Cardiac muscle cell (in vitro differentiated cells and primary cell): ENCODE results near the gene KLK12. TPM values are rescaled to one million over a fixed set of nuclear protein-coding genes. Genes with fewer than 3 reads are reported as not detected.

Source experiments
- DNase-seq, 2 donors: peaks; one replicate each; pipeline versions ENCODE4 v3.0.0 to v3.0.0-alpha.2; 2010 to 2017; ENCODE audit warnings: low read depth in 1 of 2, low spot score in 1 of 2
- H3K27ac ChIP-seq: fragments of 200-600 bp; sonication (generic); 2 replicates; pipeline ENCODE4 v1.5.1; 2016
- H3K27me3 ChIP-seq: fragments of 200-600 bp; sonication (generic); 2 replicates; pipeline ENCODE4 v1.6.0; 2016; ENCODE audit warnings: control low read depth
- H3K36me3 ChIP-seq: fragments of 200-600 bp; sonication (generic); 2 replicates; pipeline ENCODE4 v1.5.1; 2016; ENCODE audit warnings: control low read depth
- H3K4me1 ChIP-seq: fragments of 200-600 bp; sonication (generic); 2 replicates; pipeline ENCODE4 v1.8.1; 2017; ENCODE audit warnings: low read depth, mild to moderate bottlenecking, mixed run types
- H3K4me3 ChIP-seq: fragments of 200-600 bp; sonication (generic); 2 replicates; pipeline ENCODE4 v1.5.1; 2016; ENCODE audit warnings: mild to moderate bottlenecking
- H3K9me3 ChIP-seq: fragments of 200-600 bp; sonication (generic); 2 replicates; pipeline ENCODE4 v1.5.1; 2017; ENCODE audit warnings: low read depth, mild to moderate bottlenecking, control low read depth
- polyA plus RNA-seq: library from polyadenylated mRNA; unstranded; fragments of >200 nt; fragmentation: Nextera tagmentation; extraction: Ambion mirVana; gene quantifications from 2 replicates; pipeline ENCODE4 v1.2.1, GENCODE V29; 2016
- total RNA-seq: library from RNA; depleted of rRNA; stranded (reverse); fragments of >200 nt; gene quantifications from 2 replicates; pipeline ENCODE4 v1.2.3, GENCODE V29; 2016
- TF ChIP-seq, protein P1 (sequence below): IDR thresholded peaks from 2 replicates; pipeline ENCODE4 v1.5.1; 2012; ENCODE audit warnings: low read depth, mild to moderate bottlenecking, low read length

The KLK12 gene
- total and polyA plus RNA-seq, 2 experiments from 2014 or later, result not detected

DNA sequence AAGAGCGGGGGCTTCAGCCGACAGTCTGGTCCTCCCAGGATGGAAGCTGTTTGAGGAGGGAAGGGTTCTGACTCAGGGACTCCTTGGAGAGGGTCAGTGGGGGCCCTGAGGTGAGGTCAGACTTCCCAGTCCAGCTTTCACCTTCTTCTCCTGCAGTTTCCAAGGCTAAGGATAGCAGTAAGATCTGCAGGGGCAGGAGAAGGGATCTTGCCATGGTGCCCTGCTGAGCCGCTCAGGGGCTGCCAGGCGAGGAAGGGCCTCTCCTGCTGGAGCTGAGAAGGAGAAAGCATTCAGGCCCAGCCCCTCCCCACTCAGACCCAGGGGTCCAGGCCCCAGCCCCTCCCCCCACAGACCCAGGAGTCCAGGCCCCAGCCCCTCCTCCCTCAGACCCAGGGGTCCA is 52.6 kb downstream of the KLK12 start:
- Histone ChIP-seq H3K9me3 (no peaks in the 10 kb centered on the region), H3K4me1 (no peaks in the 10 kb centered on the region), H3K27ac (no peak overlapping the region), H3K4me3 (no peak overlapping the region), H3K36me3 (no peaks in the 10 kb centered on the region), H3K27me3 (peaks cover 29% of the 10 kb centered on the region)
- no peak for DNase-seq
- TF ChIP-seq, protein P1, sequence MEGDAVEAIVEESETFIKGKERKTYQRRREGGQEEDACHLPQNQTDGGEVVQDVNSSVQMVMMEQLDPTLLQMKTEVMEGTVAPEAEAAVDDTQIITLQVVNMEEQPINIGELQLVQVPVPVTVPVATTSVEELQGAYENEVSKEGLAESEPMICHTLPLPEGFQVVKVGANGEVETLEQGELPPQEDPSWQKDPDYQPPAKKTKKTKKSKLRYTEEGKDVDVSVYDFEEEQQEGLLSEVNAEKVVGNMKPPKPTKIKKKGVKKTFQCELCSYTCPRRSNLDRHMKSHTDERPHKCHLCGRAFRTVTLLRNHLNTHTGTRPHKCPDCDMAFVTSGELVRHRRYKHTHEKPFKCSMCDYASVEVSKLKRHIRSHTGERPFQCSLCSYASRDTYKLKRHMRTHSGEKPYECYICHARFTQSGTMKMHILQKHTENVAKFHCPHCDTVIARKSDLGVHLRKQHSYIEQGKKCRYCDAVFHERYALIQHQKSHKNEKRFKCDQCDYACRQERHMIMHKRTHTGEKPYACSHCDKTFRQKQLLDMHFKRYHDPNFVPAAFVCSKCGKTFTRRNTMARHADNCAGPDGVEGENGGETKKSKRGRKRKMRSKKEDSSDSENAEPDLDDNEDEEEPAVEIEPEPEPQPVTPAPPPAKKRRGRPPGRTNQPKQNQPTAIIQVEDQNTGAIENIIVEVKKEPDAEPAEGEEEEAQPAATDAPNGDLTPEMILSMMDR, result no peak

DNA sequence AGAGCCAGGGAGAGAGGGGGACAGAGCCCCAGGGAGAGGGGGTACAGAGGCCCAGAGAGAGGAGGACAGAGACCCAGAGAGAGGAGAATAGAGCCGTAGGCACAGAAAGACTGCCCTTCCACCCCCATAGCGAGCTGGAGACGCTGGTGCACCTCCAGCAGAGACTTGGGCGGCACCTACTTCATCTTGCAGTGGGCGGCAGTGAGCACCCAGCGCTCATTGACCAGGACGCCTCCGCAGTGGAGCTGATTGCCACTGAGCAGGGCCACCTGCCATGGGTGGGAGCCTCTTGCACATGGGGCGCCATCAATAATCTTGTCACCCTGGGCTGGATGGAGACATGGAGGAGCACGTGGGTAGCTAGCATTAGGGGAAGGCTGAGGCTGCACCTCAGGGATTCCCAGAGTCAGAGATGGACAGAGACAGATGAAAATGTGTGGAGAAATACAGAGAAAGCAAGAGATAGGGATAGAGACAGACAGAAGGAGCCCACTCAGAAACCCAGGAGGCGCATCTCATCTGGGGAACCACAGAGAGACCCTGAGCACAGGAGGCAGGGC is 53.1 kb downstream of the KLK12 start:
- Histone ChIP-seq H3K4me1 (no peaks in the 10 kb centered on the region), H3K4me3 (no peak overlapping the region), H3K27ac (no peak overlapping the region), H3K9me3 (no peaks in the 10 kb centered on the region), H3K27me3 (peaks cover 28% of the 10 kb centered on the region), H3K36me3 (no peaks in the 10 kb centered on the region)
- TF ChIP-seq, protein P1, result no peak
- DNase-seq, result no peak

DNA sequence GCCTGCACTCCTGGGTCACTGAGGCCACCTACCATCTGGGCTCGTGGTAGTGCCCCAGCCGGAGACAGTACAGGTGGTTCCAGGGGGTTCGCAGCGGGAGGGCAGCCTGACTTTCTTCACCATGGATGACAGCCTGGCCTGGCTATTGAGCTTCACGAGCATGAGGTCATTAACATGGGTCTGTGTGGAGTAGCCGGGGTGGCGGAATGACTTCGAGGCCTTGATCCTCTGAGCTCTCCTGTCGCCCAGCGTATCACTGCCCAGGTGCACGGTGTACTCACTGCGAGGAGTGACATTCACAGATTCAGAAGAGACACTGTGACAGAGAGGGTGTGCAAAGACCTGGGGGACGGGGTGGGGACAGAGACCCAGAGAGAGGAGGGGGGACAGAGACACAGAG is 54.6 kb downstream of the KLK12 start:
- Histone ChIP-seq H3K27ac (no peak overlapping the region), H3K4me3 (no peak overlapping the region), H3K4me1 (no peaks in the 10 kb centered on the region), H3K9me3 (no peaks in the 10 kb centered on the region), H3K27me3 (peaks cover 18% of the 10 kb centered on the region), H3K36me3 (no peaks in the 10 kb centered on the region)
- no peak for DNase-seq
- TF ChIP-seq, protein P1, result no peak

DNA sequence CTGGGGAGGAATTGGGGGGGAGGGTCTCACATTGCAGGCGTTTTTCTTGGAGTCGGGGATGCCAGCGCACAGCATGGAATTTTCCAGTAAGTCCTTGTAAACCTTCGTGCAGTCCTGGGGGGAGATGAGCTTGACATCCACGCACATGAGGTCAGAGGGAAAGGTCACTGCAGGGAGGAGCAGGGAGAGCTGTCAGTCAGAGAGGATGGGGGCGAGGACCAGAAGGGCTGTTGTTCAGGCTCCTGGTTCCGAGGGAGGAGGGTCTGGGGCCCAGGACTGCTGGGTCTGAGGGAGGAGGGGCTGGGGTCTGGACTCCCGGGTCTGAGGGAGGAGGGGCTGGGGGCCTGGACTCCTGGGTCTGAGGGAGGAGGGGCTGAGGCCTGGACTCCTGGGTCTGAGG is 55.0 kb downstream of the KLK12 start:
- Histone ChIP-seq H3K27me3 (peaks cover 18% of the 10 kb centered on the region), H3K27ac (no peak overlapping the region), H3K9me3 (no peaks in the 10 kb centered on the region), H3K4me3 (no peak overlapping the region), H3K36me3 (no peaks in the 10 kb centered on the region), H3K4me1 (no peaks in the 10 kb centered on the region)
- TF ChIP-seq, protein P1, result no peak
- DNase-seq, result no peak

Other genes starting within 250 kb of the KLK12 start
- not detected in 2 replicates for gene ACP4, start 244.6 kb downstream of the KLK12 start, total RNA-seq
- gene ACP4, start 244.6 kb downstream of the KLK12 start, polyA plus RNA-seq, result 0.23 and 0.64 TPM in 2 replicates
- not detected in 2 replicates for gene KLK1, start 211.2 kb downstream of the KLK12 start, total RNA-seq
- not detected in 2 replicates for gene KLK1, start 211.2 kb downstream of the KLK12 start, polyA plus RNA-seq
- gene KLK15, start 201.4 kb downstream of the KLK12 start, total RNA-seq, result not detected in 2 replicates
- gene KLK15, start 201.4 kb downstream of the KLK12 start, polyA plus RNA-seq, result not detected in 2 replicates
- gene KLK3, start 180.1 kb downstream of the KLK12 start, total RNA-seq, result not detected in 2 replicates
- 1.00 TPM in 1 of 2 replicates, not detected in the other for gene KLK3, start 180.1 kb downstream of the KLK12 start, polyA plus RNA-seq
- gene KLK2, start 161.6 kb downstream of the KLK12 start, total RNA-seq, result not detected in 2 replicates
- not detected in 2 replicates for gene KLK2, start 161.6 kb downstream of the KLK12 start, polyA plus RNA-seq
- not detected in 2 replicates for gene KLK4, start 123.6 kb downstream of the KLK12 start, total RNA-seq
- gene KLK4, start 123.6 kb downstream of the KLK12 start, polyA plus RNA-seq, result not detected in 2 replicates
- gene KLK5, start 82.0 kb downstream of the KLK12 start, total RNA-seq, result not detected in 2 replicates
- gene KLK5, start 82.0 kb downstream of the KLK12 start, polyA plus RNA-seq, result not detected in 2 replicates
- gene KLK6, start 65.4 kb downstream of the KLK12 start, total RNA-seq, result 0.30 and 0.99 TPM in 2 replicates
- 0.67 and 2.5 TPM in 2 replicates for gene KLK6, start 65.4 kb downstream of the KLK12 start, polyA plus RNA-seq
- gene KLK7, start 51.1 kb downstream of the KLK12 start, total RNA-seq, result not detected in 2 replicates
- gene KLK7, start 51.1 kb downstream of the KLK12 start, polyA plus RNA-seq, result 0.43 TPM in 1 of 2 replicates, not detected in the other
- not detected in 2 replicates for gene KLK8, start 33.4 kb downstream of the KLK12 start, total RNA-seq
- gene KLK8, start 33.4 kb downstream of the KLK12 start, polyA plus RNA-seq, result not detected in 2 replicates
- gene KLK10, start 15.3 kb downstream of the KLK12 start, total RNA-seq, result 0.07 and 0.66 TPM in 2 replicates
- gene KLK10, start 15.3 kb downstream of the KLK12 start, polyA plus RNA-seq, result not detected in 2 replicates
- gene KLK11, start 8.4 kb downstream of the KLK12 start, total RNA-seq, result not detected in 2 replicates
- not detected in 2 replicates for gene KLK11, start 8.4 kb downstream of the KLK12 start, polyA plus RNA-seq
- 0.45 TPM in 1 of 2 replicates, not detected in the other for gene KLK13, start 30.1 kb upstream of the KLK12 start, total RNA-seq
- gene KLK13, start 30.1 kb upstream of the KLK12 start, polyA plus RNA-seq, result not detected in 2 replicates
- 0.24 TPM in 1 of 2 replicates, not detected in the other for gene KLK14, start 47.9 kb upstream of the KLK12 start, total RNA-seq
- 0.75 TPM in 1 of 2 replicates, not detected in the other for gene KLK14, start 47.9 kb upstream of the KLK12 start, polyA plus RNA-seq
- 13.5 and 13.8 TPM in 2 replicates for gene CTU1, start 73.4 kb upstream of the KLK12 start, total RNA-seq
- 9.4 and 15.6 TPM in 2 replicates for gene CTU1, start 73.4 kb upstream of the KLK12 start, polyA plus RNA-seq
- gene SIGLEC9, start 89.9 kb upstream of the KLK12 start, total RNA-seq, result not detected in 2 replicates
- gene SIGLEC9, start 89.9 kb upstream of the KLK12 start, polyA plus RNA-seq, result not detected in 2 replicates
- not detected in 2 replicates for gene SIGLEC7, start 107.3 kb upstream of the KLK12 start, total RNA-seq
- not detected in 2 replicates for gene SIGLEC7, start 107.3 kb upstream of the KLK12 start, polyA plus RNA-seq
- not detected in 2 replicates for gene CD33, start 190.1 kb upstream of the KLK12 start, total RNA-seq
- gene CD33, start 190.1 kb upstream of the KLK12 start, polyA plus RNA-seq, result not detected in 2 replicates
- not detected in 2 replicates for gene SIGLECL1, start 216.1 kb upstream of the KLK12 start, total RNA-seq
- gene SIGLECL1, start 216.1 kb upstream of the KLK12 start, polyA plus RNA-seq, result not detected in 2 replicates